HepG2 (cell line): ENCODE data around the gene TMEM19. TPM values are rescaled to one million over a fixed set of nuclear protein-coding genes. Genes with fewer than 3 reads are reported as not detected.

Experiments used
- JDP2 ChIP-seq: sonication (generic); formaldehyde crosslinking; IDR thresholded peaks from 2 replicates; pipeline ENCODE4 v1.8.1; 2022; ENCODE audit warnings: missing genetic modification reagents, borderline replicate concordance
- MEF2D ChIP-seq: sonication (generic); formaldehyde crosslinking; IDR thresholded peaks from 2 replicates; pipeline ENCODE4 v1.5.1; 2020; ENCODE audit warnings: mild to moderate bottlenecking, missing genetic modification reagents
- MTA1 ChIP-seq: sonication (generic); formaldehyde crosslinking; IDR thresholded peaks from 2 replicates; pipeline ENCODE4 v1.4.0; 2020; ENCODE audit warnings: missing genetic modification reagents, mild to moderate bottlenecking, borderline replicate concordance
- MTERF4 ChIP-seq: sonication (generic); formaldehyde crosslinking; IDR thresholded peaks from 2 replicates; pipeline ENCODE4 v1.8.0; 2023; ENCODE audit warnings: mild to moderate bottlenecking, missing genetic modification reagents
- MTF1 ChIP-seq: sonication (generic); formaldehyde crosslinking; IDR thresholded peaks from 2 replicates; pipeline ENCODE4 v1.5.0; 2020; ENCODE audit warnings: missing genetic modification reagents
- NFIC ChIP-seq: IDR thresholded peaks from 2 replicates; pipeline ENCODE4 v1.6.1; 2012; ENCODE audit warnings: mild to moderate bottlenecking, low read length, inconsistent platforms
- POLR2AphosphoS5 ChIP-seq: IDR thresholded peaks from 2 replicates; pipeline ENCODE4 v1.6.1; 2012; ENCODE audit warnings: low read depth, low read length
- RAD21 ChIP-seq: fragments of 450-650 bp; formaldehyde crosslinking; IDR thresholded peaks from 2 replicates; pipeline ENCODE4 v1.5.0; 2020; ENCODE audit warnings: mild to moderate bottlenecking
- REXO4 ChIP-seq: sonication (generic); formaldehyde crosslinking; IDR thresholded peaks from 2 replicates; pipeline ENCODE4 v1.8.0; 2022; ENCODE audit warnings: missing genetic modification reagents, mild to moderate bottlenecking, borderline replicate concordance
- SOX13 ChIP-seq, 3 experiments: fragments of 450-650 bp in 1 of 3; sonication (generic) in 1 of 3; formaldehyde crosslinking in 1 of 3; IDR thresholded peaks in 2 of 3; conservative IDR thresholded peaks in 1 of 3; 2 replicates each; pipeline versions ENCODE4 v1.5.0 to v1.6.1; 2016 to 2020; ENCODE audit warnings: antibody characterized with exemption in 1 of 3, mild to moderate bottlenecking in 1 of 3, missing compliant biosample characterization in 1 of 3, missing genetic modification reagents in 1 of 3, moderate library complexity in 1 of 3
- SP1 ChIP-seq, 2 experiments: fragments of 450-650 bp in 1 of 2; sonication (generic) in 1 of 2; formaldehyde crosslinking in 1 of 2; IDR thresholded peaks; 2 replicates each; pipeline versions ENCODE4 v1.4.0 to v1.6.1; 2016 to 2020; ENCODE audit warnings: missing genetic modification reagents in 1 of 2
- TCF12 ChIP-seq, 2 experiments: fragments of 450-650 bp in 1 of 2; sonication (generic) in 1 of 2; formaldehyde crosslinking in 1 of 2; IDR thresholded peaks; 2 replicates each; pipeline versions ENCODE4 v1.6.1 to v1.8.0; 2017 to 2022; ENCODE audit warnings: antibody characterized with exemption in 1 of 2, mild to moderate bottlenecking in 1 of 2, missing genetic modification reagents in 1 of 2, moderate library complexity in 1 of 2
- TIGD3 ChIP-seq: sonication (generic); formaldehyde crosslinking; IDR thresholded peaks from 2 replicates; pipeline ENCODE4 v1.5.1; 2020; ENCODE audit warnings: mild to moderate bottlenecking, missing genetic modification reagents, borderline replicate concordance
- TMF1 ChIP-seq: sonication (generic); formaldehyde crosslinking; IDR thresholded peaks from 2 replicates; pipeline ENCODE4 v1.8.1; 2022; ENCODE audit warnings: low read depth, missing genetic modification reagents
- ZC3H4 ChIP-seq: sonication (generic); formaldehyde crosslinking; IDR thresholded peaks from 2 replicates; pipeline ENCODE4 v1.4.0; 2020; ENCODE audit warnings: missing genetic modification reagents, borderline replicate concordance
- ZFP36L2 ChIP-seq: sonication (generic); formaldehyde crosslinking; IDR thresholded peaks from 2 replicates; pipeline ENCODE4 v1.4.0; 2020; ENCODE audit warnings: missing genetic modification reagents
- ZNF121 ChIP-seq: sonication (generic); formaldehyde crosslinking; IDR thresholded peaks from 2 replicates; pipeline ENCODE4 v1.5.0; 2020; ENCODE audit warnings: mild to moderate bottlenecking, missing genetic modification reagents
- ZNF138 ChIP-seq: sonication (generic); formaldehyde crosslinking; IDR thresholded peaks from 2 replicates; pipeline ENCODE4 v1.5.0; 2020; ENCODE audit warnings: mild to moderate bottlenecking, low read depth, missing genetic modification reagents
- ZNF235 ChIP-seq: sonication (generic); formaldehyde crosslinking; IDR thresholded peaks from 2 replicates; pipeline ENCODE4 v1.8.1; 2023; ENCODE audit warnings: mild to moderate bottlenecking, missing genetic modification reagents, borderline replicate concordance
- ZNF260 ChIP-seq: sonication (generic); formaldehyde crosslinking; IDR thresholded peaks from 2 replicates; pipeline ENCODE4 v1.4.0; 2020; ENCODE audit warnings: missing genetic modification reagents, low read depth, mild to moderate bottlenecking, borderline replicate concordance
- ZNF546 ChIP-seq: sonication (generic); formaldehyde crosslinking; conservative IDR thresholded peaks from 2 replicates; pipeline ENCODE4 v1.8.1; 2023; ENCODE audit warnings: mild to moderate bottlenecking, missing genetic modification reagents
- ZNF660 ChIP-seq: sonication (generic); formaldehyde crosslinking; IDR thresholded peaks from 2 replicates; pipeline ENCODE4 v1.5.1; 2020; ENCODE audit warnings: mild to moderate bottlenecking, low read depth, missing genetic modification reagents, borderline replicate concordance
- polyA plus RNA-seq, 8 experiments: library from polyadenylated mRNA; depleted of rRNA in 3 of 8; stranded (reverse) in 7 of 8; unstranded in 1 of 8; fragments of >200 nt; fragmentation: Illumina TruSeq in 4 of 8; extraction: Trizol in 4 of 8; gene quantifications; 2 replicates each; pipeline versions ENCODE4 v1.2.1 to v1.2.3, GENCODE V29; 2011 to 2016; ENCODE audit warnings: low read depth in 4 of 8, missing spikeins in 1 of 8, mixed read lengths in 1 of 8; ENCODE audit not compliant: insufficient read depth in 1 of 8
- total RNA-seq, 5 experiments: library from RNA; depleted of rRNA; stranded (reverse); fragments of >200 nt; fragmentation: Illumina TruSeq; extraction: Trizol; gene quantifications; 2 replicates each; pipeline ENCODE4 v1.2.3, GENCODE V29; 2016; ENCODE audit warnings: low read depth in 1 of 5
- TF ChIP-seq, protein P1 (sequence below): sonication (generic); formaldehyde crosslinking; IDR thresholded peaks from 2 replicates; pipeline ENCODE4 v1.4.0; 2020; ENCODE audit warnings: missing genetic modification reagents, mild to moderate bottlenecking, borderline replicate concordance

Gene TMEM19
- total and polyA plus RNA-seq, 2 of the 13 experiments (the other 11 are each of a cell fraction or from before 2014, with no cell fraction given): 16.9 to 22.5 TPM

GRCh38 chr12:71663561-71664410 lies 22.1 kb upstream of the TMEM19 start, which contains the start of the genes THAP2 and ZFC3H1 (continued):
- TF ChIP-seq MTERF4 (CRISPR knock-in tag) (peak; percentile 72; the same call in 1 of the 2 replicates), REXO4 (CRISPR knock-in tag) (no peak), ZNF235 (CRISPR knock-in tag) (0 out of 2 replicates have a peak, but pooled peaks have one; percentile 46), ZFP36L2 (CRISPR knock-in tag) (no peak), SP1 (IDR thresholded peaks at IDR 0.05) (no peak), SP1 (CRISPR knock-in tag; IDR thresholded peaks at IDR 0.05) (peak; percentile 66; the same call in 1 of the 2 replicates), JDP2 (CRISPR knock-in tag) (no peak), POLR2AphosphoS5 (peak; percentile 92), ZNF121 (CRISPR knock-in tag) (no peak), NFIC (no peak), ZNF260 (CRISPR knock-in tag) (no peak), MEF2D (CRISPR knock-in tag) (0 out of 2 replicates have a peak, but pooled peaks have one; percentile 56), MTF1 (CRISPR knock-in tag) (no peak), SOX13 (IDR thresholded peaks at IDR 0.05) (no peak; the same call in 1 of the 2 replicates), SOX13 (CRISPR knock-in tag; conservative IDR thresholded peaks at IDR 0.05 in 1 of 2, IDR thresholded peaks at IDR 0.05 in 1 of 2) (peak in 1 of 2 experiments; percentile 50; a peak in 2 of 4 replicates), MTA1 (CRISPR knock-in tag) (no peak), ZNF660 (CRISPR knock-in tag) (no peak), ZC3H4 (no peak; the same call in 1 of the 2 replicates), TIGD3 (CRISPR knock-in tag) (no peak), TMF1 (CRISPR knock-in tag) (peak; percentile 21; the same call in 1 of the 2 replicates), RAD21 (CRISPR knock-in tag) (0 out of 2 replicates have a peak, but pooled peaks have one; percentile 11), TCF12 (IDR thresholded peaks at IDR 0.05) (no peak), TCF12 (CRISPR knock-in tag; IDR thresholded peaks at IDR 0.05) (no peak), ZNF546 (CRISPR knock-in tag) (no peak), ZNF138 (peak; percentile 76; the same call in 1 of the 2 replicates)
- TF ChIP-seq, protein P1, sequence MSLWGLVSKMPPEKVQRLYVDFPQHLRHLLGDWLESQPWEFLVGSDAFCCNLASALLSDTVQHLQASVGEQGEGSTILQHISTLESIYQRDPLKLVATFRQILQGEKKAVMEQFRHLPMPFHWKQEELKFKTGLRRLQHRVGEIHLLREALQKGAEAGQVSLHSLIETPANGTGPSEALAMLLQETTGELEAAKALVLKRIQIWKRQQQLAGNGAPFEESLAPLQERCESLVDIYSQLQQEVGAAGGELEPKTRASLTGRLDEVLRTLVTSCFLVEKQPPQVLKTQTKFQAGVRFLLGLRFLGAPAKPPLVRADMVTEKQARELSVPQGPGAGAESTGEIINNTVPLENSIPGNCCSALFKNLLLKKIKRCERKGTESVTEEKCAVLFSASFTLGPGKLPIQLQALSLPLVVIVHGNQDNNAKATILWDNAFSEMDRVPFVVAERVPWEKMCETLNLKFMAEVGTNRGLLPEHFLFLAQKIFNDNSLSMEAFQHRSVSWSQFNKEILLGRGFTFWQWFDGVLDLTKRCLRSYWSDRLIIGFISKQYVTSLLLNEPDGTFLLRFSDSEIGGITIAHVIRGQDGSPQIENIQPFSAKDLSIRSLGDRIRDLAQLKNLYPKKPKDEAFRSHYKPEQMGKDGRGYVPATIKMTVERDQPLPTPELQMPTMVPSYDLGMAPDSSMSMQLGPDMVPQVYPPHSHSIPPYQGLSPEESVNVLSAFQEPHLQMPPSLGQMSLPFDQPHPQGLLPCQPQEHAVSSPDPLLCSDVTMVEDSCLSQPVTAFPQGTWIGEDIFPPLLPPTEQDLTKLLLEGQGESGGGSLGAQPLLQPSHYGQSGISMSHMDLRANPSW (CRISPR knock-in tag): 0 out of 2 replicates have a peak, but pooled peaks have one; percentile 28
